HG02759 (cell line): ENCODE data around the gene FLNB.

ENCODE experiments used
- ATAC-seq: cut with Tn5 transposase; IDR thresholded peaks from one replicate; pipeline ENCODE4 v1.9.1; 2021; ENCODE audit warnings: mild to moderate bottlenecking, moderate library complexity; ENCODE audit not compliant: unreplicated experiment

The FLNB gene, protein sequence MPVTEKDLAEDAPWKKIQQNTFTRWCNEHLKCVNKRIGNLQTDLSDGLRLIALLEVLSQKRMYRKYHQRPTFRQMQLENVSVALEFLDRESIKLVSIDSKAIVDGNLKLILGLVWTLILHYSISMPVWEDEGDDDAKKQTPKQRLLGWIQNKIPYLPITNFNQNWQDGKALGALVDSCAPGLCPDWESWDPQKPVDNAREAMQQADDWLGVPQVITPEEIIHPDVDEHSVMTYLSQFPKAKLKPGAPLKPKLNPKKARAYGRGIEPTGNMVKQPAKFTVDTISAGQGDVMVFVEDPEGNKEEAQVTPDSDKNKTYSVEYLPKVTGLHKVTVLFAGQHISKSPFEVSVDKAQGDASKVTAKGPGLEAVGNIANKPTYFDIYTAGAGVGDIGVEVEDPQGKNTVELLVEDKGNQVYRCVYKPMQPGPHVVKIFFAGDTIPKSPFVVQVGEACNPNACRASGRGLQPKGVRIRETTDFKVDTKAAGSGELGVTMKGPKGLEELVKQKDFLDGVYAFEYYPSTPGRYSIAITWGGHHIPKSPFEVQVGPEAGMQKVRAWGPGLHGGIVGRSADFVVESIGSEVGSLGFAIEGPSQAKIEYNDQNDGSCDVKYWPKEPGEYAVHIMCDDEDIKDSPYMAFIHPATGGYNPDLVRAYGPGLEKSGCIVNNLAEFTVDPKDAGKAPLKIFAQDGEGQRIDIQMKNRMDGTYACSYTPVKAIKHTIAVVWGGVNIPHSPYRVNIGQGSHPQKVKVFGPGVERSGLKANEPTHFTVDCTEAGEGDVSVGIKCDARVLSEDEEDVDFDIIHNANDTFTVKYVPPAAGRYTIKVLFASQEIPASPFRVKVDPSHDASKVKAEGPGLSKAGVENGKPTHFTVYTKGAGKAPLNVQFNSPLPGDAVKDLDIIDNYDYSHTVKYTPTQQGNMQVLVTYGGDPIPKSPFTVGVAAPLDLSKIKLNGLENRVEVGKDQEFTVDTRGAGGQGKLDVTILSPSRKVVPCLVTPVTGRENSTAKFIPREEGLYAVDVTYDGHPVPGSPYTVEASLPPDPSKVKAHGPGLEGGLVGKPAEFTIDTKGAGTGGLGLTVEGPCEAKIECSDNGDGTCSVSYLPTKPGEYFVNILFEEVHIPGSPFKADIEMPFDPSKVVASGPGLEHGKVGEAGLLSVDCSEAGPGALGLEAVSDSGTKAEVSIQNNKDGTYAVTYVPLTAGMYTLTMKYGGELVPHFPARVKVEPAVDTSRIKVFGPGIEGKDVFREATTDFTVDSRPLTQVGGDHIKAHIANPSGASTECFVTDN (N-terminal part only)

GRCh38 chr3:58008141-58009025, at the start of gene FLNB:
TSS of gene FLNB (plus strand) at chr3:58008422. CDS start at chr3:58008565, 143 bp downstream.
- peak; percentile 74 for ATAC-seq

GRCh38 chr3:57958642-57959422, 49.4 kb upstream of the FLNB start:
- peak; percentile 31 for ATAC-seq

- peak; percentile 57 for ATAC-seq
Observed at GRCh38 chr3:57959423-57960173, 48.6 kb upstream of the FLNB start.

GRCh38 chr3:57960174-57960505, 48.1 kb upstream of the FLNB start:
- ATAC-seq: no peak

DNA sequence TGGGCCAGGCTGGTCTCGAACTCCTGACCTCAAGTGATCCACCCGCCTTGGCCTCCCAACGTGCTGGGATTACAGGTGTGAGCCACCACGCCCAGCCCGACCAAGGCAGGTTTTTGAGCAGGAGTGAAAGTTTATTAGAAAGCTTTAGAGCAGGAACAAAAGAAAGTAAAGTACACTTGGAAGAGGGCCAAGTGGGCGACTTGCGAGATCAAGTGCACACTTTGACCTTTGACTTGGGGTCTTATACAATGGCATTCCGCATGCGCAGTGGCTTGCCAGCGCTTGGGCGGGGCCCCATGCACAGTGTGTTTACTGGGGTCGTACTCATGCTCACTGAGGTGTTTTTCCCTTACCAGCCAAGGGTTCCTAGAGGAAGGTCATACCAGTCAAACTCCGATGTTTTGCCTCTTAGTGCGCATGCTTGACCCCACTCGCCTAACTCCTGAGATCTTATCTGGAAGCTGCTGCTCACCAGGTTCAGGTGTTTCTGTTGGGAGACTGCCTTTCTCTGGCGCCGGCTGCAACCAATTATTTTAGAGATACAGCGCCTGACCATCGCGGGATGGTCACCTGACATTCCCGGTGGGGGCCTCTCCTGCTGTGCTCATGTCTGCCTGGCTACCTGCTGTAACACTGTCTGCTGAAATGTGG, 46.9 kb upstream of the FLNB start:
- no peak for ATAC-seq

- ATAC-seq: no peak
Observed at GRCh38 chr3:57961828-57962447, 46.3 kb upstream of the FLNB start.

DNA sequence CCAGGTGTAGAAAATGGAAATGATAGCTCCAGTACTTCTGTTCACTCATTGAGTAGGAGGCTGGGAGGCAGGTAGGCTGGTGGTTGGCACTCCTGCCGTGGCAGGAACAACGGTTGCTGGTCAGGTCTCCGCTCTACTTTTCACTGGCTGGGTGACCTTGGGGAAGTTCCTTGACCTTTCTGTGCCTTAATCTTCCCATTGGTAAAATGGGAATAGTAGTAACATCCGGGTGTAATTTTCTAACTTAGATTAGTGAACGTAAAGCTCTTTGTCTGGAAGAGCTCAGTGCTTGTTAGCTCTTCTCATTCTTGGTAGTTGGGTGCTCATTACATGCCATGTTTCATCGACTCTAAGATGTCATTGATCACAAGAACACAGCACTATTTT, 45.8 kb upstream of the FLNB start:
- no peak for ATAC-seq

DNA sequence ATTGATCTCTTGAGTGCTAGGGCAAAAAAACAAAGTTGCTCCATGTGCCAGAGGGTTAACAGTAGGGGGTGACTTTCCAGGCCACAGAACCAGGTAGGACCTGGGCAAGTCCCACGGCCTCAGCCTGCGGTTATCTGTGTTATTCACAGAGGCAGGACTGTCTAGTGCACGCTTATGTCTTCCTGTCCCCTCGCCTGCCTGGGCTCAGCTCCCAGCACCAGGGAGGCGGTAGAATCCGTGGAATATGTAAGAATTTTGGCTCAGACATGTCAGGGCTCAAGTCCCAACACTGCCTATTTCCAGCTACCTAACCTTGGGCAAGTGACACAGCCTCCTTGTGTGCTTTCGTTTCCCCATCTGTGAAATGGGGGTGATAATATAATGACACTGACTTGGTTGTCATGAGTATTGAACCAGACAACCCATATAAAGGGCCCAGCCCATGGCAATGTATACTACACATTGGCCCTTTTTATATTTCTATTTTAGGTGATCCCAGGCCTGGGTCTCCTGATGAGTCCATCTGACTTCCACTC, 44.3 kb upstream of the FLNB start:
- no peak for ATAC-seq

GRCh38 chr3:57966829-57967228, 41.4 kb upstream of the FLNB start:
- no peak for ATAC-seq

GRCh38 chr3:57967590-57967989, 40.6 kb upstream of the FLNB start:
- ATAC-seq: no peak

DNA sequence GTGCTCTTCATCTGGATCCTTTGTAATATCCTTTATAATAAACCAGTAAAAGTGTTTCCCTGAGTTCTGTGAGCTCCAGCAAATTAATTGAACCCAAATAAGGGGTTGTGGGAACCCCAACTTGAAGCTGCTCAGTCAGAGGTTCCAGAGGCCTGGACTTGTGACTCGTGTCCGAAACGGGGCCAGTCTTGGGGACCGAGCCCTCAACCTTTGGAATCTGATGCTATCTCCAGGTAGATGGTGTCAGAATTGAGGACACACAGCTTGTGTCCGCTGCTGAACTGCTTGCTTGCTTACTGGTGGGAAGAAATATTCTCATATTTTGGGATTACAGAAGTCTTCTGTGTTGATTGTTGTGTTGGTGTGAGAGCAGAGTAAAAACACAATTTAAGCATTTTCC, 39.7 kb upstream of the FLNB start:
- no peak for ATAC-seq

- ATAC-seq: no peak
Observed at GRCh38 chr3:57971975-57972374, 36.2 kb upstream of the FLNB start.

DNA sequence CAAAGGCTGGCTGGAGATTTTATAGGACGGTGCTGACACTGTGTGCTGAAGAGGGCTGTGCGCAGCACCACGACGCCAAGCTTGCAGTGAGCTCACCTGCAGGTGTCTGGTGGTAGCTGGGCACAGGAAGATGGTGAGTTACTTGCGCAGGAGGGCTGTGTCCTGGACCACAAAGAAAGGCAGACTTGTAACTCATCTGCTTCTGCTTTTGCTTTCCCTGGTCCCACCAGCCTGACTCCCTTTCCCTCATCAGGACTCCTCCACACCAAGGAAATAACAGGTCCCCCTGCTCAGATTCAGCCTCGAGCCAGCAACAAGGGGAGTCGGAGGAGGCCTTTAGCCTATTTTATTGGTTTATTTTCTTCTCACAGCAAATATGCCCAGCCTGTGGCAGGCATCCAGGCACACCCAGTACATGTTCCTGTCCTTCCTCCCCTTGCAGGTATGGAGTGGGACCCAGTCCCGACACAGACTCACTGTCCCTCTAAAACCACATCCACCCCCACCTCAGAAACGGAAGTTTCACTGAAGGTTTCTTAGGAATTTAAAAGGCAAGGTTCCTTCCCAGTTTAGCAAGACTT, 35.6 kb upstream of the FLNB start:
- ATAC-seq: no peak

- ATAC-seq: no peak
Observed at GRCh38 chr3:57973715-57974477, 34.3 kb upstream of the FLNB start.

DNA sequence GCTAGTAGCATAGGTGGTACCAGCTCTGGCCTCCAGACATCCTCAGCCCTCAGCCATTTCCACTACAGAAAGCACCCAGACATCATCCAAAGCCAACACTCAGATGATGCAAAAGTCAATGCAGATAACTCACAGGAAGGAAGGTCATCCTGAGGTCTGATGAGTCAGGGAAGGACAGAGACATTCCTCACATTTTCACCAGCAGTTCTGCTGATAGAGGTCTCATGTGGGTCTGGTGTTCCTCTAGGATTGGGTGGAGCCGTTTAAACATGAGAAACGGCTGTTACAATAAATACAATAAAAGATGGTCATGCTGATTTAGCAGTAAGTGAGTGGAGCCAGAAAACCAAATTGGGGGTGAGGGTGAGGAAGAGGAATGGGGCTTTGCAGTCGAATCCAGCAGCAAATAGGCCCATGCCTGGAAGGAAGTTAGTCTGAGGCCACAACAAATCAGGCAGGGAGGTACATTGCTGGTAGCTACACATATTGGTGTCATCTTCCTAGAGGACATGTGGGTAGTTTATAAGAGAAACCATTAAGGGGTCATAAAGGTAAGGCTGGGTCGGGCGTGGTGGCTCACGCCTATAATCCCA, 33.3 kb upstream of the FLNB start:
- no peak for ATAC-seq

GRCh38 chr3:57977818-57978235, 30.4 kb upstream of the FLNB start:
- ATAC-seq: no peak
